Coronary artery (tissue), 2 donors: ENCODE data around the gene MAP6D1.

Experiments
- DNase-seq: peaks from one replicate; pipeline ENCODE4 v3.0.0-alpha.2; 2017; ENCODE audit warnings: low spot score
- H3K27ac ChIP-seq, 2 donors: fragments of 200-600 bp; sonication (generic); one replicate each; pipeline ENCODE4 v1.5.1; 2016 to 2019
- H3K4me3 ChIP-seq: fragments of 200-600 bp; sonication (generic); 2 replicates; pipeline ENCODE4 v1.5.1; 2016; ENCODE audit warnings: mild to moderate bottlenecking, moderate library complexity
- TF ChIP-seq, protein P1 (sequence below): fragments of 200-600 bp; sonication (generic); IDR thresholded peaks from one replicate; pipeline ENCODE4 v1.5.1; 2019; ENCODE audit warnings: antibody characterized with exemption

The MAP6D1 gene

DNA sequence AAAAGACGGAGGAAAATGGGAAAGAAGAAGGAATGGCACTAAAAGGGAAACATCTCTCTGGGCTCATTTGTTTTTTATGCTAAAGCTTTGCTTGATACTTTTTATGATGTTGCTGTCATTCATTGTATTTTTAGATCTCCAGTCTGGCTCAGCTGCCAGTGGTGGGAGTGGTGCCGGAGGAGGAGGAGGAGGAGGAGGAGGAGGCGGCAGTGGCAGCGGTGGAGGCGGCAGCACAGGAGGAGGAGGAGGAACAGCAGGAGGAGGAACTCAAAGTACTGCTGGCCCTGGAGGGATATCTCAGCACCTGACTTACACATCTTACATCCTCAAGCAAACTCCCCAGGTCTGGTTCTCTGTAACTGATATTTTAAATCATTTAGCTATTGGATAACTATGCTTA is 49.6 kb downstream of the MAP6D1 start:
- TF ChIP-seq, protein P1, sequence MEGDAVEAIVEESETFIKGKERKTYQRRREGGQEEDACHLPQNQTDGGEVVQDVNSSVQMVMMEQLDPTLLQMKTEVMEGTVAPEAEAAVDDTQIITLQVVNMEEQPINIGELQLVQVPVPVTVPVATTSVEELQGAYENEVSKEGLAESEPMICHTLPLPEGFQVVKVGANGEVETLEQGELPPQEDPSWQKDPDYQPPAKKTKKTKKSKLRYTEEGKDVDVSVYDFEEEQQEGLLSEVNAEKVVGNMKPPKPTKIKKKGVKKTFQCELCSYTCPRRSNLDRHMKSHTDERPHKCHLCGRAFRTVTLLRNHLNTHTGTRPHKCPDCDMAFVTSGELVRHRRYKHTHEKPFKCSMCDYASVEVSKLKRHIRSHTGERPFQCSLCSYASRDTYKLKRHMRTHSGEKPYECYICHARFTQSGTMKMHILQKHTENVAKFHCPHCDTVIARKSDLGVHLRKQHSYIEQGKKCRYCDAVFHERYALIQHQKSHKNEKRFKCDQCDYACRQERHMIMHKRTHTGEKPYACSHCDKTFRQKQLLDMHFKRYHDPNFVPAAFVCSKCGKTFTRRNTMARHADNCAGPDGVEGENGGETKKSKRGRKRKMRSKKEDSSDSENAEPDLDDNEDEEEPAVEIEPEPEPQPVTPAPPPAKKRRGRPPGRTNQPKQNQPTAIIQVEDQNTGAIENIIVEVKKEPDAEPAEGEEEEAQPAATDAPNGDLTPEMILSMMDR: no peak
- Histone ChIP-seq H3K4me3 (no peak overlapping the region), H3K27ac (no peak overlapping the region)
- DNase-seq: no peak

DNA sequence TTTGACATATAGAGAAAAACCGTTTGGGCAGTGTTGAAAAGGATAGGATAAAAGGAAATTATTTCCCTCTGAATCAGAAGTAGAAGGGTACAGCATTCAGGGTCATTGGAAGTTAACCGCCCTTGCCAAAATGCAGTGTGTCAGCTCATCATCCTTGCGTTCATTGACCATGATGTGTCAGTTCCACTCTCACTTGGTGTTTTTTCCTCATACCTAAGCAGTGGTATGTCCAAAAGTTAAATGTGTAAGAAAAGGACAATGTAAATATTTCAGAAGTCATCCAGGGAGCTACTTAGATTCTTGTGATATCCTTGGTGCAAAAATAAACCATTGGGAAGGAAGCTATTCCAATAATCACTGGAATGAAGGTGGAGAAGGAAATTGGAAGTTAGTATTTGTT is 50.7 kb downstream of the MAP6D1 start:
- H3K27ac ChIP-seq: no peak overlapping the region
- no peak overlapping the region for H3K4me3 ChIP-seq
- TF ChIP-seq, protein P1: no peak
- DNase-seq: no peak

DNA sequence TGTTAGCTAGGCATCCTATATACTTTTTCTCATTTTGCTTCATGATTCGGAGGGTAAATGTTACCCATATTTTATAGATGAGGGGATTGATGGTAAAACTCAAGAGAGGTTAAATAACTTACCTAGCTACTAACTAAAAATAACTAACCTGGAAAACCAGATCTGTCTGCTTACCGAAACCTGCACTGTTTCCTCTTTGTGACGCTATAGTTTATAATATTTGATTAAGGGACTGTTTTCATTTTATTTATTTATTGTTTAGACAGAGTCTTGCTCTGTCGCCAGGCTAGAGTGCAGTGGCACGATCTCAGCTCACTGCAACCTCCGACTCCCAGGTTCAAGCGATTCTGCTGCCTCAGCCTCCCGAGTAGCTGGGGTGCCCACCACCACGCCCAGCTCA is 55.9 kb downstream of the MAP6D1 start:
- no peak for DNase-seq
- Histone ChIP-seq H3K27ac (no peak overlapping the region), H3K4me3 (no peak overlapping the region)
- TF ChIP-seq, protein P1: no peak

DNA sequence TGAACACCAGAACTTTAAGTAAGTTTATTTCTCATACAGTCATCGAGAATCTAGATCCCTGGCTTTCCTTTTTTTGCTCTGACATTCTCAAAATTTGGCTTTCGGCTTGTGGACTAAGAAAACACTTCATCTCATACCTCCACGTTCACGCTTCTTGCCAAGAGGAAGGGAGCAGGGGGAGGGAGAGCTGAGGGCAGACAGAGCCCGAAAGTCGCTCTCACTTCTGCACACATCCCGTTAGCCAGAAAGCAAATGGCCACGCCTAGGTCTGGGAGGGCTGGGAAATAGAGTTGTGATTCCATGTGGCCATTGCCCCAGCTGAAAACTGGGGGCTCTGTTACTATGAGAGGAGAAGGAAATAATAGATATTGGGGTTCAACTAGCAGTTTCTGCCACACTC is 57.3 kb downstream of the MAP6D1 start:
- Histone ChIP-seq H3K27ac (no peak overlapping the region), H3K4me3 (no peak overlapping the region)
- TF ChIP-seq, protein P1: no peak
- DNase-seq: no peak

DNA sequence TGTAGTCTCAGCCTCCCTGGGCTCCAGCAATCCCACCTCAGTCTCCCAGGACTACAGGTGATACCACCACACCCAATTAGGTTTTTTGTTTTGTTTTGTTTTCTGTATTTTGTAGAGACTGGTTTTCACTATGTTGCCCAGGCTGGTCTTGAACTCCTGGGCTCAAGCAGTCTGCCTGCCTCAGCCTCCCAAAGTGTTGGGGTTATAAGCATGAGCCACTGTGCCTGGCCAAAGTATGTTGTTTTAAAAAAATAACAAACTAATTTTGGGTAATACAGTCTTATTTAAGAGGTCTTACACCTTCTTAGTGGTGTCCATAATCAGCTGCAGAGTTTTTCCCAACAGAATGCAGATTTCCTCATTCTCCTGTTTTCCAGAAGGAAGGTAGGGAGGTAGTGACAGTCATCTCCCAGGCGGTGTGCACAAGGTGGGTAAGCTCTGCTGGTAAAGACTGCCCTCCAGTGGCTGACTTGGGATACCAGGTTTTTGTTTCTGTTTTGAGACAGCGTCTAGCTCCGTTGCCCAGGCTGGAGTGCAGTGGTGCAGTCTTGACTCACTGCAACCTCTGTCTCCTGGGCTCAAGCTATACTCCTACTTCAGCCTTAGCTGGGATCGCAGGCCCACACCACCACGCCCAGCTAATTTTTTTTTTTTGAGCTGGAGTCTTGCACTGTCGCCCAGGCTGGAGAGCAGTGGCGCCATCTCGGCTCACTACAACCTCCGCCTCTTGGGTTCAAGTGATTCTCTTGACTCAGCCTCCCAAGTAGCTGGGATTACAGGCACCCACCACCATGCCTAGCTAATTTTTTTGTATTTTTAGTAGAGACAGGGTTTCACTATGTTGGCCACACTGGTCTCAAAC is 58.4 kb downstream of the MAP6D1 start:
- no peak overlapping the region for H3K4me3 ChIP-seq
- H3K27ac ChIP-seq: no peak overlapping the region
- TF ChIP-seq, protein P1: peak; percentile 63
- DNase-seq: no peak

DNA sequence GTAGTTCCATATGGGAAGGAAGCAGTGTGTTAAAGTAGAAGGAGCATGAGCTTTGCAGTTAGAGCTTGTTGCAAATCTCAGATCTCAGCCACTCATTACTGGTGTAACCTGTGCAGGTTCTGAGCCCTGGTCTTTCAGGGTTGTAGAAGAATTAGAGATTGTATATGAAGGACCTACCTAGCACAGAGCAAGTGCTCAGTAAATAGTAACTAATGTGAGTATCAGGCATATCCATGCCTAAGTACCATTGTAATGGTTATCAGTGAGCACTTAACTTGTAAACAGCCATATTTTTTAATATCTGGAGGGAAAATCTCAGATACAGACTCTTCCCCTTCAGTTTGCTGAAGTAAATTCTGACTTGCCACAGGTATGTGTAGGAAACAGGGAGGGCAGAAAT is 59.3 kb downstream of the MAP6D1 start:
- no peak for DNase-seq
- H3K4me3 ChIP-seq: no peak overlapping the region
- TF ChIP-seq, protein P1: no peak
- H3K27ac ChIP-seq: no peak overlapping the region
